Uterus (tissue), 2 donors: Measurements from ENCODE around the gene GTPBP2.

Source experiments
- POLR2A ChIP-seq, 2 donors: fragments of 450-650 bp; IDR thresholded peaks; one replicate each; pipeline ENCODE4 v1.6.1; 2016; ENCODE audit warnings: antibody characterized with exemption in 2 of 2, mild to moderate bottlenecking in 1 of 2, moderate library complexity in 1 of 2
- TF ChIP-seq, protein P1 (sequence below), 4 experiments: fragments of 200-600 bp in 2 of 4; fragments of 450-650 bp in 2 of 4; sonication (generic) in 2 of 4; IDR thresholded peaks; one replicate each; pipeline ENCODE4 v1.5.1; 2016 to 2019; ENCODE audit warnings: antibody characterized with exemption in 4 of 4, mild to moderate bottlenecking in 2 of 4, moderate library complexity in 1 of 4

DNA sequence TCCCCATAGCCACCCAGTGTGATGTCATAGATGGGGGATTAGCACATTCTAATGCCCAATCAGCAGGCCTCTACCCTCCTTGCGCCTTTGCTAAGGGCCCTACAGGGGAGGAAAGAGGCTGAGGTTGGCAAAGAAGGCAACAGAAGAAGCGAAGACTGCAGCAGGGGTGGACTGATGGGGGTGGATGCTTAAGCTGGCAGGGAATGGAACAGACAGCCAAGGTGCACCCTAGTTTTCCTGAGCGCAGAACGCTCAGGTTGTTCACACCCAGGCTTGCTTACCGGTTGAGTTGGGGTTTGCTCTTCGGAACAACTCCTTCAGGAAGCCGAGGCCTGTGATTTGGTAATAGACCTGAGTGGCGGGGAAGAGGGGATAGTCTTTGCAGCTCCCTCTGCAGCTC, 45.9 kb upstream of the GTPBP2 start:
- no peak for TF ChIP-seq POLR2A (IDR thresholded peaks at IDR 0.05)
- TF ChIP-seq, protein P1, sequence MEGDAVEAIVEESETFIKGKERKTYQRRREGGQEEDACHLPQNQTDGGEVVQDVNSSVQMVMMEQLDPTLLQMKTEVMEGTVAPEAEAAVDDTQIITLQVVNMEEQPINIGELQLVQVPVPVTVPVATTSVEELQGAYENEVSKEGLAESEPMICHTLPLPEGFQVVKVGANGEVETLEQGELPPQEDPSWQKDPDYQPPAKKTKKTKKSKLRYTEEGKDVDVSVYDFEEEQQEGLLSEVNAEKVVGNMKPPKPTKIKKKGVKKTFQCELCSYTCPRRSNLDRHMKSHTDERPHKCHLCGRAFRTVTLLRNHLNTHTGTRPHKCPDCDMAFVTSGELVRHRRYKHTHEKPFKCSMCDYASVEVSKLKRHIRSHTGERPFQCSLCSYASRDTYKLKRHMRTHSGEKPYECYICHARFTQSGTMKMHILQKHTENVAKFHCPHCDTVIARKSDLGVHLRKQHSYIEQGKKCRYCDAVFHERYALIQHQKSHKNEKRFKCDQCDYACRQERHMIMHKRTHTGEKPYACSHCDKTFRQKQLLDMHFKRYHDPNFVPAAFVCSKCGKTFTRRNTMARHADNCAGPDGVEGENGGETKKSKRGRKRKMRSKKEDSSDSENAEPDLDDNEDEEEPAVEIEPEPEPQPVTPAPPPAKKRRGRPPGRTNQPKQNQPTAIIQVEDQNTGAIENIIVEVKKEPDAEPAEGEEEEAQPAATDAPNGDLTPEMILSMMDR (IDR thresholded peaks at IDR 0.05) = no peak
